Activated T-cell treated with anti-CD3 and anti-CD28 coated beads, Interleukin-2, amount 50 U/mL, for 72 hours (primary cell): Measurements from ENCODE around the gene RNASET2. TPM values are rescaled to one million over a fixed set of nuclear protein-coding genes. Genes with fewer than 3 reads are reported as not detected.
"Not testable (repeated sequence)": the region's sequence is repeated elsewhere in the genome, so short reads cannot be mapped to it uniquely, and the experiment has no call there.

Experiments
- ATAC-seq, 2 donors: fragments of 150-1000 bp; cut with Tn5 transposase; replicated peaks in 1 of 2; 2 replicates each; pipeline ENCODE4 v1.10.0; 2021; ENCODE audit warnings: moderate library complexity in 2 of 2, mild to moderate bottlenecking in 1 of 2
- DNase-seq, 2 donors: peaks; one replicate each; pipeline ENCODE4 v3.0.0; 2021 to 2022; ENCODE audit warnings: mixed read lengths in 1 of 2
- H3K27ac Mint-ChIP-seq: one replicate; pipeline ENCODE4 v1.8.0; 2022; ENCODE audit warnings: mild to moderate bottlenecking, moderate library complexity, mixed read lengths
- H3K27me3 Mint-ChIP-seq: one replicate; pipeline ENCODE4 v1.8.0; 2022; ENCODE audit warnings: low read depth, mixed read lengths
- H3K36me3 Mint-ChIP-seq, 2 donors: one replicate each; pipeline ENCODE4 v1.8.0; 2022; ENCODE audit warnings: mixed read lengths in 2 of 2, mild to moderate bottlenecking in 1 of 2; ENCODE audit not compliant: insufficient read depth in 2 of 2
- H3K4me1 Mint-ChIP-seq: one replicate; pipeline ENCODE4 v1.8.0; 2022; ENCODE audit warnings: low read depth, mixed read lengths
- H3K4me3 Mint-ChIP-seq, 2 donors: one replicate each; pipeline ENCODE4 v1.8.0; 2022; ENCODE audit warnings: mild to moderate bottlenecking in 2 of 2, mixed read lengths in 2 of 2, moderate library complexity in 2 of 2
- H3K9me3 Mint-ChIP-seq, 2 donors: one replicate each; pipeline ENCODE4 v1.8.0; 2022; ENCODE audit warnings: mixed read lengths in 2 of 2
- total RNA-seq, 2 donors: library from RNA; stranded (reverse); gene quantifications; one replicate each; pipeline ENCODE4 v1.2.3, GENCODE V29; 2022

The RNASET2 gene
- total RNA-seq, 2 donors from 2014 or later: 44.3 to 46.3 TPM

DNA sequence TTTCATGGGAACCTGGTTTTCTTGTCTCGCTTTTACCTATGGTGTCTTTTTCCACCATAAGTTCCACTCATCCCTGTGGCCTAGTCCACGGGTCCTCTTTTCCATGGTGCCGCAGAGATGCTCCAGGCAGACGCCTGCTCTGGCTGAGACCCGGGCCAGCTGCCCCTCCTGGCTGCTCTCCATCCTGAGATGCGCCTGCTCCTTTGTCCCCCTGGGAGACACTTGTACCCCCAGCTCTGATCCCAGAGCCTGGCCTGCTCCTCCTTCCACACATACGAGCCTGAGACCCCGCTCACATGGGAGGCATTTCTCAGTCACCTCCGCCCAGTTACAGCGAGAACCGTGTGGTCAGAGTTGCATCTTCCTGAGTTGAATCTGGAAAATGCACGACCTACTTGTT, 29.6 kb downstream of the RNASET2 start:
- ATAC-seq: no peak
- H3K36me3 Mint-ChIP-seq: peaks cover 0 to 3% of the 10 kb centered on the region in 2 donors
- no peaks in the 10 kb centered on the region for H3K9me3 Mint-ChIP-seq
- H3K27ac Mint-ChIP-seq: no peak overlapping the region
- no peak for DNase-seq
- H3K4me3 Mint-ChIP-seq: no peak overlapping the region
- H3K4me1 Mint-ChIP-seq: peaks cover 9% of the 10 kb centered on the region
- H3K27me3 Mint-ChIP-seq: no peaks in the 10 kb centered on the region

DNA sequence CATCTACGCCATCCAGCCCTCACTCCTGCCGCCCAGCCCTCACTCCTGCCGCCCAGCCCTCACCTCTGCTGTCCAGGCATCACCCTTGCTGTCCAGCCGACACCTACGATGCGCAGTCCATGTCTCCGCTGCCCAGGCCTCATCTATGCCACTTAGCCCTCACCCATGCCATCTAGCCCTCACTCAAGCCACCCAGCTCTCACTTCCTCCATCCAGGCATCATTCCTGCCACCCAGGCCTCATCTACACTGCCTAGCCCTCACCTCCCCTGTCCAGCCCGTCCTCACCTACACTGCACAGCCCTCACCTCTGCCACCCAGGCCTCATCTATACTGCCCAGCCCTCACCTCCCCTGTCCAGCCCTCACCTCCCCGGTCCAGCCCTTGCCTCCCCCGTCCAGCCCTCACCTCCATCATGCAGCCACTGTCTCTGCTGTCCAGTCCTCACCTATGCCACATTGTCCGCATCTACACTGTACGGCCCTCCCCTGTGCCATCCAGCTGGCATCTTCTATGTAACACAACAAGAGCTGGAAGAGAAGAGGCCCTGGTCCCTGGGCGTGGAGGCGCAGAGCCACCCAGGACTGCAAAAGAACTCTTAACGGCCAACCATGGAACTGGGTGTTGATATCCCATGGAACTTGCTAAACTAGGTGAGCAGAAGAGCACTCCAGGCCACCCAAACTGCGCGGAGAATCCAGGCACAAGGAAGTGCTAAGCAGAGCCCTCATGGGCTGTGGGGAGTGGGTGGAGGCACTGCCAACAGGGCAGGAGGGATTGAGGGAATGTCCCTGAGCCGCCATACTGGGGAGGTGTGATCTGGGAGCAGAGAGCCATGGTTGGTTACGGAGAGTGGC, 31.0 kb downstream of the RNASET2 start:
- no peak overlapping the region for H3K4me3 Mint-ChIP-seq
- H3K36me3 Mint-ChIP-seq: peaks cover 0 to 3% of the 10 kb centered on the region in 2 donors
- peaks cover 9% of the 10 kb centered on the region for H3K4me1 Mint-ChIP-seq
- H3K27ac Mint-ChIP-seq: peak overlapping the region; percentile 52
- H3K9me3 Mint-ChIP-seq: no peaks in the 10 kb centered on the region
- H3K27me3 Mint-ChIP-seq: no peaks in the 10 kb centered on the region
- no peak for ATAC-seq
- no peak for DNase-seq

DNA sequence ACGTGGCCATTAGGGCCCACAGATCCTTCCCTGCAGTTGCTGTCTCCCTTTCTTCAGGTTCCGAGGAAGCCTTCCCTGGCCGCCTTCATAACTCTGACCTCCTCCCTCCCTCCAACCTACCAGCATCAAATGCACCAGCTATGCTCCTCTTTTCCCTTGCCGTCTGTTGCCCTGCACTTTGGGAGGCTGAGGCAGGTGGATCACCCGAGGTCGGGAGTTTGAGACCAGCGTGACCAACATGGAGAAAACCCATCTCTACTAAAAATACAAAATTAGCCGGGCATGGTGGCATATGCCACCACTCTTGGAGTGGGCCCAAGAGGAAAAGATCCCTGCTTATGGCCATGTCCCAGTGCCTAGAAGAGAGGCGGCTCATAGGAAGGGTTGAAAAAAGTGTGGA, 31.8 kb downstream of the RNASET2 start:
- H3K27ac Mint-ChIP-seq: no peak overlapping the region
- peaks cover 1% of the 10 kb centered on the region for H3K4me1 Mint-ChIP-seq
- DNase-seq (no peak), ATAC-seq (no peak)
- no peaks in the 10 kb centered on the region for H3K9me3 Mint-ChIP-seq
- H3K36me3 Mint-ChIP-seq: peaks cover 0 to 3% of the 10 kb centered on the region in 2 donors
- H3K27me3 Mint-ChIP-seq: no peaks in the 10 kb centered on the region
- H3K4me3 Mint-ChIP-seq: no peak overlapping the region

DNA sequence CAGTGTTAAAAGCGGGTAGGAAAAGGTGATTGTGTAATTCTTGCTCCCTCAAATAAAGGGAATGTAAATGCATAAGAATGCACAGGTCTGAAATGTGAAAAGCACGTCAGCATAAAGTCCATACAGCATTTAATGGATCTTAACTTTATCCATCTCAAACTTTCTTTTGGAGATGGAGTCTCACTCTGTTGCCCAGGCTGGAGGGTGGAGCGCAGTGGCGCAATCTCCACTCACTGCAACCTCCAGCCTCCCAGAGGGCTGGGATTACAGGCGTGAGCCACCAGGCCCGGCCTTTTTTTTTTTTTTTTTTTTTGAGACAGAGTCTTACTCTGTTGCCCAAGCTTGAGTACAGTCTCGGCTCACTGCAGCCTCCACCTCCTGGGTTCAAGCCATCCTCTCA, 33.4 kb downstream of the RNASET2 start:
- H3K27me3 Mint-ChIP-seq: no peaks in the 10 kb centered on the region
- DNase-seq: no peak

DNA sequence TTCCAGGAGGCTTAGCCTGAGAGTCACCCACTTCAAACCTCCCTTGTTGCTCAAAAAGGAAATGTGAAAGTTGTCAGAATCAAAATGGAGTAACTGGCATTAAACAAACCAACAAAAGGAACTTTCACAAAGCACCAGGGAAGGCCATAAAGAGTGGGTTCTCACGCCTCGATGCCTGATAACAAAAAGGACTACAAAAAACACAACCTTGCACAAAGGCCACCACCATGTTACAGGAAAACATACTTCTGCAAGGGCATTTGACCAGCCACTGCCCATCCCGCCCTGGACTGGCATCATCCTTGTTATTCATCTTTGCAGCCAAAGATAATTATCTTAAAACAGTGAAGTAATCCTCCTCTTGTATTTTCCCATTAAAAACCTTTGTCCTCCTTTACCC, 34.8 kb downstream of the RNASET2 start:
- DNase-seq (no peak), ATAC-seq (no peak)
- no peaks in the 10 kb centered on the region for H3K27me3 Mint-ChIP-seq
- H3K9me3 Mint-ChIP-seq: peaks cover 0 to 2% of the 10 kb centered on the region in 2 donors
- H3K27ac Mint-ChIP-seq: no peak overlapping the region
- no peaks in the 10 kb centered on the region for H3K4me1 Mint-ChIP-seq
- H3K36me3 Mint-ChIP-seq: peaks cover 3 to 9% of the 10 kb centered on the region in 2 donors
- H3K4me3 Mint-ChIP-seq: no peak overlapping the region

More for the DNA sequence above, 33.4 kb downstream of the RNASET2 start:
- no peak for ATAC-seq
- peaks cover 3 to 5% of the 10 kb centered on the region in 2 donors for H3K36me3 Mint-ChIP-seq
- H3K27ac Mint-ChIP-seq: no peak overlapping the region
- H3K9me3 Mint-ChIP-seq: peaks cover 0 to 2% of the 10 kb centered on the region in 2 donors
- no peak overlapping the region for H3K4me3 Mint-ChIP-seq
- no peaks in the 10 kb centered on the region for H3K4me1 Mint-ChIP-seq

DNA sequence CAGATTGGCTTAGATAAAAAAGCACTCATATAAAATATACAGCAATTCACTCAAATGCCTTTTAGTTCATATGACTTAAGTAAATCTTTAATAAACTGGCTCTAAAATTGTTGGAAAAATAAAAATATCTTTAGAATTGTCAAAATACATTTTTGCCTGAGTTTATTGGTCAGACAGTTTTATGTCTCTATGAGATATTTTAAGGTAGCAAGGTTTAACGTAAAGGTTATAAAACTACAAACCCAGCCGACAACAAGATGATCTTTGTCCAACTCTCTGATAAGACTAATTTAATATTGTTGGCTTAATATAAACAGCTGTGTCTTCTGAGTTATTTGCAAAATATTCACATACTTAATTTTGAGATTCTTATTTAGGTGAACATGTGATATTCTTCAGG, 39.5 kb downstream of the RNASET2 start:
- DNase-seq (no peak), ATAC-seq (no peak)
- H3K27ac Mint-ChIP-seq: no peak overlapping the region
- no peaks in the 10 kb centered on the region for H3K27me3 Mint-ChIP-seq
- H3K4me1 Mint-ChIP-seq: no peaks in the 10 kb centered on the region
- H3K36me3 Mint-ChIP-seq: peaks cover 3 to 10% of the 10 kb centered on the region in 2 donors
- no peak overlapping the region for H3K4me3 Mint-ChIP-seq
- peaks cover 3 to 6% of the 10 kb centered on the region in 2 donors for H3K9me3 Mint-ChIP-seq

DNA sequence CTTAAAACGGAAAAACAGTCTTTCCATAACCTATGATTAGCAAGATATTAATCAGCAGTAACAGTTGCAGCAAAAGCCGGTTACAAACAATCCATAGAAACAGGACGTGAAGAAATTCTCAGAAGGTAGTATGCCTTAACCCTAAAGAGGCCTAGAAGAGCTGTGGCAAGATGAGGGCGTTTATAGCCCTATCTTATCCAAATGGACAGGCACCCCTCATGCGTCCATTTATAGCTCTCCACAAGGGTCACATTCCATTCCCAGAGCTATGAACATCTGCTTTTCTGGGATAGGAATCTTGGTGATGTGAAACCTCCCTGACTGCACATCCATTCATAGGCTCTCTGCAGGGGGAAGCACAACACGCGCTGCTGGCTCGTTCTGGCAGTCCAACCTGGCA, 40.9 kb downstream of the RNASET2 start:
- not testable (repeated sequence) for ATAC-seq

DNA sequence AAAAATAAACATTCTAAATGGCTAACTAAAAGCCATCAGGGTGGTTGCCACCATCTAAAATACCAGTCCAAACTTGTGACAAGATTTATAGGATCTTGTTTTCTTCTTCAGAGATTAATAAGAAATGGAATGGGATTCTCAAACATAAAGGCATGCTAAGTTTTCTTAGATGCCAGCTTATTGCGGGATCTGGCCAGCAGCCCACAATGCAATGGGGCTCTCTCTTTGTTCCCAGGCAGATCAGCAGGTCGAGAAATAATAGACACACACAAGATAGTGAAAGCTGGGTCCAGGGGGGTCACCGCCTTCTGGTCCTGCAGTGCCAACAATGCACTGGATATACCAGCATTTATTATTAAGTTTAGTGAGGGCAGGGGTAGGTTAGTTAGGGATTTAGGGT, 41.4 kb downstream of the RNASET2 start:
- peaks cover 7 to 10% of the 10 kb centered on the region in 2 donors for H3K36me3 Mint-ChIP-seq
- not testable (repeated sequence) for H3K9me3 Mint-ChIP-seq, H3K27me3 Mint-ChIP-seq, H3K4me3 Mint-ChIP-seq, H3K27ac Mint-ChIP-seq, DNase-seq, ATAC-seq
- H3K4me1 Mint-ChIP-seq: peaks cover 18% of the 10 kb centered on the region

More for the DNA sequence above, 40.9 kb downstream of the RNASET2 start:
- H3K9me3 Mint-ChIP-seq, H3K27me3 Mint-ChIP-seq, H3K4me3 Mint-ChIP-seq, H3K27ac Mint-ChIP-seq, DNase-seq: not testable (repeated sequence)
- peaks cover 13% of the 10 kb centered on the region for H3K4me1 Mint-ChIP-seq
- peaks cover 7 to 10% of the 10 kb centered on the region in 2 donors for H3K36me3 Mint-ChIP-seq

DNA sequence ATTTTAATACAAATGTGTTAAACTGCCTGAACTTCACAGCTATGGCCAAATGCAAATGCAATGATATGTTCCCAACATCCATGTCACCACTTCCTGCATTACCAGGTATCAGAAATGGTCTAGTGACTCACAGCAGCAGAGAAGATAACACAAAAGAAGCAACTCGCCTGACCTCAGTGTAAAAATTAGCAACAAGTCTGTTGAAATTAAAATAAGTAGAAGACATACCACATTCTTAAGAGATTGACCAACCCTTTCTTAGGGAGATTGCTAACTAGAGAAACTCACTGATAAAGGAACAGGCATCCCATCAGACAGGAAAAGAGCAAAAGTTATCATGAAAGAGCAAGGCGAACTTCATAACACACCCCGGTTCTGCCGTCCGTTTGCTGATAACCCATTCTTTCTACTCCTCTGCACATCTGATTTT, 45.1 kb downstream of the RNASET2 start:
- H3K9me3 Mint-ChIP-seq: peaks cover 3% of the 10 kb centered on the region in 2 donors
- H3K36me3 Mint-ChIP-seq: peaks cover 2 to 4% of the 10 kb centered on the region in 2 donors
- DNase-seq: no peak
- H3K4me3 Mint-ChIP-seq: peak overlapping the region in 1 of 2 donors; percentile 19
- no peaks in the 10 kb centered on the region for H3K27me3 Mint-ChIP-seq
- H3K27ac Mint-ChIP-seq: peak overlapping the region; percentile 11
- peaks cover 31% of the 10 kb centered on the region for H3K4me1 Mint-ChIP-seq
- ATAC-seq: peak; percentile 53 to 59

DNA sequence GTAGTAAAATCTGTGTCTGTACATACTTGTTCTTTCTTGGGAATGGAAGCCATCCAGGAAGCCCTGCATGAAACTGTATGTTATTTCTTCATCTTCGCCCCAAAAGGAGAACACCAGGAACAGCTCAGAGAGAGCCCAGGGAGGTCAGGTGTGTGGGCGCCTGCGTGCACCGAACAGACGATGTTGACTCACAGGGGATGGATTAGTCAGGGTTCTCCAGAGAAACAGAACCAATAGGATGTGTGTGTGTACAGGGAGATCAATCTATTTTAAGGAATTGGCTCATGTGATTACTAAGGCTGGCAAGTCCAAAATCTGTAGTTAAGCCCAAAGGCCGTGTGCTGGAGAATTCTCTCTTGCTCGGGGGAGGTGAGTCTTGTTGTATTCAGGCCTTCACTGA, 45.7 kb downstream of the RNASET2 start:
- Mint-ChIP-seq H3K9me3 (no peaks in the 10 kb centered on the region), H3K4me1 (peaks cover 31% of the 10 kb centered on the region), H3K27me3 (no peaks in the 10 kb centered on the region), H3K27ac (no peak overlapping the region), H3K36me3 (peaks cover 0 to 4% of the 10 kb centered on the region in 2 donors), H3K4me3 (no peak overlapping the region)
- DNase-seq (peak; percentile 19 to 34), ATAC-seq (peak; percentile 81 to 88)

DNA sequence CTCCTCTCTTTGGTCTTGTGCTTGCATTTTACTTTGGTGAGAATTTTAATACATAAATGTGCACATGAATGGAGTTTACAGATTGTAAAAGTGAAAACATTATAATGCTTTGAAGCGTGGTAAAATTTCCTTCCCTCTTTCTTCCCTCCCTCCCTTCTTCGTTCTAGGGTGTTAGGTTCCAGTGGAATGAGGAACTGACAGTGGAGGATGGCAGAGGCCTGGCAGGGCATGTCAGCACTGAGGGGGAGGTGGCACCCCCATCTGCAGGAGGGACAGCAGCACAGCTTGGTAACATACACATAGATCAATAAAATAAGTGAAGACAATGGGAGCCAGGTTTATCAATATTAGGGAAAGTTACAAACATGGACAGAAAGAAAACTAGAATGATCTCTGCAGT, 47.5 kb downstream of the RNASET2 start:
- no peak for DNase-seq
- Mint-ChIP-seq H3K36me3 (peaks cover 0 to 4% of the 10 kb centered on the region in 2 donors), H3K4me1 (peaks cover 31% of the 10 kb centered on the region), H3K27me3 (no peaks in the 10 kb centered on the region), H3K27ac (no peak overlapping the region), H3K4me3 (no peak overlapping the region), H3K9me3 (no peaks in the 10 kb centered on the region)
- ATAC-seq: no peak

DNA sequence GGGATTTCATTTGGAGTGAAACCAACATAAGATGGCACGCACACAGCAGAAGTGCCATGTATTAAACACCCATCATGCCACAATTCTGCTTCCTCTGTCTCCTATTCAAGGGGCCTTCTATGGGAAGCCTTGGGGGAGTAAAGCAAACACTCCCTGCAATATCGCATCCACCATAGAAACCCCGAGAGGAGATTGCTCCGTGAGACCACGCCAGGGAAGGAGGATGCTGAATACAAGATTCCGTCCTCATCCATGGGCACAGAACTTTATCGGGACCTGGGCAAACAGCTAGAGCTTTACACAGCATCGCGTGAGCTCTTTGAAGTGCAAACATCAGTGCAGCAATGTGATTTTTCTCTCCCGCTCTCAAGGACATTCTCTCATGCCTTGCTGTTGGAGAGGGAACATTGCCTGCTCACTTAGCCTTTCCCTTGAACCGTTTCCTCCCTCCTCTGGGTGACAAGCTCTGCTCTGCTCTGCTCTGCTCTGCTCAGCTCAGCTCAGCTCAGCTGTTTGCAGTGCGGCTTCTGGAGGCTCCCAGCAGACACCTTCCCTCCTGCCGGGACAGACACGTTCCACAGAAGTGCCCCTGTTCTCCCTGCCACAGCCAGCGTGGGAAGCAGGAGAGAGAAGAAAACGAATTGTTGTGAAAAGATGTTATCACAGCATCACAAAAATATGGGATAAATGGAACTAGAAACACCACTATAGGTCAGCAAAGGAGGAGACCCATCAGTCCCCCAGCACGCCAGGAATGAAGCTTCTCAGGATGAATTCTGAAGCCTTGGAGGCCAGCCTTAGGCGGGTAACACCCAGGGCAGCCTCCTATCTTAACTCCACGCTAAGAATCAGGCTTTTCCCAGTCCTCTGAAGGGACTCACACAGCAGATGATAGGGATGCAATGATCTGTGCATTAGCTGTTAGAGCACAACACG, 48.2 kb downstream of the RNASET2 start:
- Mint-ChIP-seq H3K27me3 (no peaks in the 10 kb centered on the region), H3K4me3 (no peak overlapping the region), H3K9me3 (no peaks in the 10 kb centered on the region), H3K4me1 (peaks cover 31% of the 10 kb centered on the region), H3K27ac (no peak overlapping the region), H3K36me3 (peaks cover 0 to 4% of the 10 kb centered on the region in 2 donors)
- DNase-seq (no peak), ATAC-seq (no peak)

DNA sequence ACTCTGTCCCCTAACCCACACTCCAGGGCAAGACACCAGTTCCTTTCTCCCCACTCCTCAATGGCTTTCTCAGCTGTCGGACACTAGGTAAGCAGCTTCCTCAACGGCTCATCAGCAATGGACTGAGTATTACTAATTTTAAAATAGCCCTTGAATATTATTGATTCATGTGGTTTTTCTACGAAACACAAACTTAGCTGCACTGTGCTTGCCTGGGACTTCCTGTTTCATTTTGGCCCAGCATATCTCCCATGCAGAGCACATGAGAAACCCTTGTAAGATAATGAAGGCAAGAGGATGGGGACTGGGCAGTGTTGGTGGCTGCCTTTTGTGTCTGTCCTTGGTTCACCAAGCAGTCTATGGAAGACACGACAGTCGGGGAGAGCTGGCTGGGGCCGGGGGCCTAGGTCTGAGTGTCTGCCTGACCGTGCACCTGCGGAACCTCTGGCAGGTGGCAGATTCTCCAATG, 48.9 kb downstream of the RNASET2 start:
- Mint-ChIP-seq H3K27me3 (no peaks in the 10 kb centered on the region), H3K27ac (peak overlapping the region; percentile 13), H3K9me3 (no peaks in the 10 kb centered on the region), H3K4me3 (peak overlapping the region in 1 of 2 donors; percentile 7), H3K4me1 (peaks cover 31% of the 10 kb centered on the region), H3K36me3 (peaks cover 0 to 4% of the 10 kb centered on the region in 2 donors)
- ATAC-seq (peak in 1 of 2 donors; percentile 38), DNase-seq (no peak)
